Bronchial epithelial cell (primary cell): Measurements from ENCODE around the gene CAPRIN2. TPM values are rescaled to one million over a fixed set of nuclear protein-coding genes. Genes with fewer than 3 reads are reported as not detected.

Source experiments
- DNase-seq: peaks from one replicate; pipeline ENCODE4 v3.0.0-alpha.2; 2010; ENCODE audit warnings: low read depth
- FAIRE-seq: peaks from 2 replicates; lab custom pipeline; 2011; peaks lifted over from hg19 to GRCh38; lab: Jason Lieb, UNC
- H3K27me3 ChIP-seq: 2 replicates; pipeline ENCODE4 v1.5.1; 2011; ENCODE audit warnings: low read length; ENCODE audit not compliant: control insufficient read depth, insufficient read depth
- H3K36me3 ChIP-seq: 2 replicates; pipeline ENCODE4 v1.5.1; 2011; ENCODE audit warnings: low read length; ENCODE audit not compliant: control insufficient read depth, insufficient read depth
- H3K4me3 ChIP-seq: 2 replicates; pipeline ENCODE4 v1.5.1; 2011; ENCODE audit warnings: mild to moderate bottlenecking, low read depth, low read length, control low read depth
- total RNA-seq: library from RNA; depleted of rRNA; stranded (reverse); fragments of >200 nt; gene quantifications from 2 replicates; pipeline ENCODE4 v1.2.1, GENCODE V29; 2014
- TF ChIP-seq, protein P1 (sequence below): IDR thresholded peaks from 2 replicates; pipeline ENCODE4 v1.5.1; 2011; ENCODE audit warnings: mild to moderate bottlenecking, moderate library complexity, low read length, control low read depth, inconsistent platforms; ENCODE audit not compliant: insufficient read depth, severe bottlenecking

CAPRIN2 gene
- total RNA-seq, 1 donor from 2014 or later, result 31.9 TPM

GRCh38 chr12:30785630-30786029 lies 30.9 kb upstream of the CAPRIN2 start:
- H3K36me3 ChIP-seq, result no peaks in the 10 kb centered on the region
- TF ChIP-seq, protein P1, sequence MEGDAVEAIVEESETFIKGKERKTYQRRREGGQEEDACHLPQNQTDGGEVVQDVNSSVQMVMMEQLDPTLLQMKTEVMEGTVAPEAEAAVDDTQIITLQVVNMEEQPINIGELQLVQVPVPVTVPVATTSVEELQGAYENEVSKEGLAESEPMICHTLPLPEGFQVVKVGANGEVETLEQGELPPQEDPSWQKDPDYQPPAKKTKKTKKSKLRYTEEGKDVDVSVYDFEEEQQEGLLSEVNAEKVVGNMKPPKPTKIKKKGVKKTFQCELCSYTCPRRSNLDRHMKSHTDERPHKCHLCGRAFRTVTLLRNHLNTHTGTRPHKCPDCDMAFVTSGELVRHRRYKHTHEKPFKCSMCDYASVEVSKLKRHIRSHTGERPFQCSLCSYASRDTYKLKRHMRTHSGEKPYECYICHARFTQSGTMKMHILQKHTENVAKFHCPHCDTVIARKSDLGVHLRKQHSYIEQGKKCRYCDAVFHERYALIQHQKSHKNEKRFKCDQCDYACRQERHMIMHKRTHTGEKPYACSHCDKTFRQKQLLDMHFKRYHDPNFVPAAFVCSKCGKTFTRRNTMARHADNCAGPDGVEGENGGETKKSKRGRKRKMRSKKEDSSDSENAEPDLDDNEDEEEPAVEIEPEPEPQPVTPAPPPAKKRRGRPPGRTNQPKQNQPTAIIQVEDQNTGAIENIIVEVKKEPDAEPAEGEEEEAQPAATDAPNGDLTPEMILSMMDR, result no peak
- H3K4me3 ChIP-seq, result no peak overlapping the region
- DNase-seq (no peak), FAIRE-seq (no peak)
- no peaks in the 10 kb centered on the region for H3K27me3 ChIP-seq

DNA sequence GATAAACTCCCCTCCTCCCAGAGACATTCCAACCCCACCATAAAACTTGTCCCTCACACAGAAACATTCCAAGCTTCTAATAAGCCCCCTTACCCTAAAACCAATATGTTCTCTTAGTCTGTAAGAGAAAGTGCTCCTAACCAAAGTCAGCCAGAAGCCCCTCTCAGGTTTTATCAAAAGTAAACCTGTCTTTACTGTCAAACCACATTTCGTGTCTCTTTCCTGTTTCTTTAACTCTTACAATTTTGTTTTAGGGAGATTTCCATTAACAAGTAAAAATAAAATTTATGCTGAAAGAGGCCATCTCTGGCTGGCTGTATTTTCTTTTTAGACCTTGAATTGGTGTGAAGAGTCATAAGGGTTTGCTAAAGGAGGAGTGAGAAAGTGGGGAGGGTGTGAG lies 29.8 kb upstream of the CAPRIN2 start:
- no peak for DNase-seq
- Histone ChIP-seq H3K27me3 (no peaks in the 10 kb centered on the region), H3K4me3 (no peak overlapping the region), H3K36me3 (no peaks in the 10 kb centered on the region)
- FAIRE-seq, result no peak
- TF ChIP-seq, protein P1, result no peak

DNA sequence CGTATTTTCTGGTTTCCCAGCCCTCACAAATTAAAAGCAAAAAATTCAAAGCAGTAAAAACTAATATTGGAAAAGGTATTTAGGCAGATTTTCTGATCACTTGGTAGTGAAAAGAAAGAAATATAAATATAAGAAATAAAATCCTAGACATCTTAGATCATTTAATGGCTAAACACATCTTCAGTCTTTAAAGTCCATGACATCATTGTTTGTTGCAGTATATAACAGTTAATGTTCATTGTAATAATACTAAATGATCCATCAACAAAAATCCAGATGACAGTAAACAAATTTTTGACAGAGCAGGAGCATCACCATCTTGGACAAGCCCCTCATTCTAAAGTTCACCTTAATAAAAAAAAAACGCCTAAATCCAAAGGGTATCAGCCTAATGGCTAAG lies 29.2 kb upstream of the CAPRIN2 start:
- Histone ChIP-seq H3K36me3 (no peaks in the 10 kb centered on the region), H3K4me3 (no peak overlapping the region), H3K27me3 (no peaks in the 10 kb centered on the region)
- TF ChIP-seq, protein P1, result no peak
- FAIRE-seq (no peak), DNase-seq (no peak)

- Histone ChIP-seq H3K36me3 (no peaks in the 10 kb centered on the region), H3K27me3 (no peaks in the 10 kb centered on the region), H3K4me3 (no peak overlapping the region)
- DNase-seq (no peak), FAIRE-seq (peak; percentile 72)
- TF ChIP-seq, protein P1, result no peak
Measured at GRCh38 chr12:30782316-30783173, 27.8 kb upstream of the CAPRIN2 start.

DNA sequence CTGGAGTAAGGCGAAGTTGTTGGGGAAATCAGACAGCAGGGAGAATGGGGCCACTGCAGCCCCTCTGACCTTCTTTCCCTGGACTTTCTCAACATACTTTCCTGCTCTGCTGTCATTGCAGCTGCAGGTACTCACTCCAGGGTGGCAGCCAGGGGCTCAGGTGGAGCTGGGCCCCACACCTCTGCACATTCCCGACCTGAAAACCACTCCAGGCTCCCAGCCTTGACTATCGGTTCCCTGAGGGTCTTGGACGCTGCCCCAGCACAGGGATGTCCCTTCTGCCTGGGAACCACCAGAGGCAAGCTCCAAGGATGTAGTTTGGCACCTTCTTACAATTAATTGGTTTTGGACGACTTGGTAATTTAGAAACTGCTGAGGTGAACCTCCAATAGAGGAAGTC lies 24.8 kb upstream of the CAPRIN2 start:
- no peak overlapping the region for H3K4me3 ChIP-seq
- TF ChIP-seq, protein P1, result no peak
- no peaks in the 10 kb centered on the region for H3K36me3 ChIP-seq
- H3K27me3 ChIP-seq, result no peaks in the 10 kb centered on the region
- FAIRE-seq, result no peak
- no peak for DNase-seq

DNA sequence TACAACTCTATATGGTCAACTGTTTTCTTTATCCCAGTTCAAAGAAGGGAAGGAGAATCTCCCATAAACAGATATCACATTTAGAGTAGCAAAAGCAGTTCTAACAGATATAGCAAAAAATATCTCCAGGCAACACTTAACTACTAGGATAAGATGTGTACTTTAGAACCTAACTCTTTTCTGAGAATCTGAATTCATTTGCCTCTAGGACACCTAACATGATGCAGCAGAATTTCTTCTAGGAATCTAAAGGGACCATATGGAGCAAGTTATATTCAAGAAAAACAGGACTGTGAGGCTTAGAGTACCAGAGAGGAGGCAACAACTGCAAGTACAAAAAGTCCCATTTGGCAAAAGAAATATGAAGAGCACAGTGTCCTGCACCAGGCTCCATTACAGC lies 24.4 kb upstream of the CAPRIN2 start:
- DNase-seq (no peak), FAIRE-seq (no peak)
- TF ChIP-seq, protein P1, result no peak

More for the DNA sequence above, 24.4 kb upstream of the CAPRIN2 start:
- no peak overlapping the region for H3K4me3 ChIP-seq
- no peaks in the 10 kb centered on the region for H3K36me3 ChIP-seq
- no peaks in the 10 kb centered on the region for H3K27me3 ChIP-seq
